ENCODE data around the gene FGD5. TPM values are rescaled to one million over a fixed set of nuclear protein-coding genes. Genes with fewer than 3 reads are reported as not detected.

The FGD5 gene
- total and polyA plus RNA-seq, 9 of the 15 experiments (the other 6 are each of a cell fraction or from before 2014, with no cell fraction given): 0.18 TPM; not detected in 8

- no peak for TF ChIP-seq CC2D1A (IDR thresholded peaks at IDR 0.05)
- no peak; the same call in 1 of the 2 replicates for TF ChIP-seq RAD51 (IDR thresholded peaks at IDR 0.05; ENCODE audit: borderline replicate concordance, low read depth)
- TF ChIP-seq FOXP1 (CRISPR knock-in tag; IDR thresholded peaks at IDR 0.05): no peak
- no peak for TF ChIP-seq ELK1 (CRISPR knock-in tag; IDR thresholded peaks at IDR 0.05)
- no peak for TF ChIP-seq ZNF696 (CRISPR knock-in tag; conservative IDR thresholded peaks at IDR 0.05)
- TF ChIP-seq ZHX1 (conservative IDR thresholded peaks at IDR 0.05; ENCODE audit: low read length): no peak
- no peak for TF ChIP-seq EZH2 (IDR thresholded peaks at IDR 0.05; ENCODE audit: borderline replicate concordance, low read depth, low read length)
- no peak for TF ChIP-seq BRF2 (IDR thresholded peaks at IDR 0.05; ENCODE audit: borderline replicate concordance, insufficient read depth, insufficient read length)
- no peak for TF ChIP-seq ZFPM2 (CRISPR knock-in tag; IDR thresholded peaks at IDR 0.05)
- no peak for TF ChIP-seq RBM15 (IDR thresholded peaks at IDR 0.05; ENCODE audit: insufficient read depth, low read length)
- no peak for TF ChIP-seq ID3 (CRISPR knock-in tag; IDR thresholded peaks at IDR 0.05)
- TF ChIP-seq ID3 (tag; IDR thresholded peaks at IDR 0.05): no peak
- no peak for TF ChIP-seq COPS2 (conservative IDR thresholded peaks at IDR 0.05)
- TF ChIP-seq CREBBP (IDR thresholded peaks at IDR 0.05; ENCODE audit: low read depth, low read length): no peak
- no peak for TF ChIP-seq SREBF2 (CRISPR knock-in tag; IDR thresholded peaks at IDR 0.05)
- no peak for TF ChIP-seq NR0B1 (IDR thresholded peaks at IDR 0.05; ENCODE audit: partially characterized antibody)
- TF ChIP-seq BRD4 (IDR thresholded peaks at IDR 0.05): 0 out of 2 replicates have a peak, but pooled peaks have one; percentile 50
- TF ChIP-seq SMAD2 (IDR thresholded peaks at IDR 0.05; ENCODE audit: low read depth, low read length): no peak
- no peak for TF ChIP-seq ZNF584 (CRISPR knock-in tag; IDR thresholded peaks at IDR 0.05; ENCODE audit: low read depth)
- TF ChIP-seq MNT (conservative IDR thresholded peaks at IDR 0.05): peak; percentile 66 to 75
Measured at GRCh38 chr3:14947886-14948608, 129.3 kb downstream of the FGD5 start (continued).

Data from K562 (cell line).